NCI-H1092 (cell line): ENCODE measurements around the gene PCMTD2.

ENCODE experiments used
- DNase-seq: peaks from one replicate; lab custom pipeline; 2025; lab: John Stamatoyannopoulos, UW

Gene PCMTD2

DNA sequence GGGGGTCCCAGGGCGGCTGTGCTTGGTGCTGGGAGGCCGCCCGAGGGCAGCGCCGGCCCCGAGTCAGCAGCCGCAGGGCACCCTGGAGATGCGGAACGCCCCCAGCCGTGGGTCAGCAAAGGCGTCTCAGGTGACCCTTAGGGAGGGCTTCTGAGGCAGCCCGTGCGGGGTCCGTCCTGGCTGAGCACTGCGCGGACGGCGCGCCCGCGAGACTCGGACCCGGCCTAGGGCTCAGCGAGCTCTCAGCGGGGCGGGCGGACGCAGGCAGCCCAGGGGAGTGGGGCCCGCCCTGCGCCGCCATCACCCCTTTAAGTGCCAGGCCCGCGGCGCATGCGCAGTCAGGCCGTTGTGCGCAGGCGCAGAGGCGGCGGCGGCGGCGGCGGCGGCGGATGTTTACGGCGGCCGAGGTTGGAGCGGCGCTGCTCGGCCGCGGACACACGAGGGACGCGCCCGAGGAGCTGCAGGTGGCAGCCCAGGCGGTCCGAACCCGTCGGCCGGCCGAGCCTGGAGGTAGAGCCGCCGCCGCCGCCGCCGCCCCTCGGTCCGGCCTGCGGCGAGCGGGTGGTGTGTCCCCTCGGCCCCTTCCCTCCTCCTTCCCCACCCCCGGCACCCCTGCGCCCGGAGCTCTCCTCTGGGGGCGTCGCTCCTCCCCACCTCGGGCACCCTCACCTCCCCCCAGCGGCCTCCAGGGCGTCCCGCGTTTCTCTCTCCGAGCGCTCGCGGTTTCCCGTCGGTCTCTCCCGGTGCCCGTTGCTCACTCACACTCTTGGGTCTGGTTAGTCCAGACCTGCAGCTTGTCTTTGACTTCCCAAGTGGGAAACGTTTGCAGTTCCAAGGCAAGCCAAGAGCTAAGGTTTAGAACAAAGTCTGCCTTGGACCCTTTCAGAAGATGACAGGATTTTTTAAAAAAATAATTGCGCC, at the start of gene PCMTD2:
TSS of gene PCMTD2 (plus strand) at position 388 of the 921 bp plus-strand sequence. CDS start 4,218 bp downstream, outside the sequence.
- DNase-seq = peak; percentile 80

DNA sequence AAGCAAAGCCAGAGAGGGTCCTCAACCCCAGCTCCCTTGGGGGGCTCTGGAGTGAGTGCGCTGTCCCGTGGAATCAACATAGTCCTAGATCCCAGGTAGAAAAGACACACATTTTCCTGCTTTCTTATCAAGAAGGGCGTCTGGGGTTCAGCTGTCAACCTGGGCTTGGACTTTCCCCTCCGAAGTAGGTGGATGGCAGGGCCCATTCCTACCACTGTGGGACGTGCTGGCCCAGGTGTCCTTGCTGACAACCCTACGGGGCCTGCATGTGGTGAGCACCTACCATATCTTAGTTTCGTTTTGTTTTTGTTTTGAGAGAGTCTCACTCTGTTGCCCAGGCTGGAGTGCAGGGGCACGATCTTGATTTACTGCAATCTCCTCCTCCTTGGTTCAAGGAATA, 48.9 kb upstream of the PCMTD2 start:
- no peak for DNase-seq

DNA sequence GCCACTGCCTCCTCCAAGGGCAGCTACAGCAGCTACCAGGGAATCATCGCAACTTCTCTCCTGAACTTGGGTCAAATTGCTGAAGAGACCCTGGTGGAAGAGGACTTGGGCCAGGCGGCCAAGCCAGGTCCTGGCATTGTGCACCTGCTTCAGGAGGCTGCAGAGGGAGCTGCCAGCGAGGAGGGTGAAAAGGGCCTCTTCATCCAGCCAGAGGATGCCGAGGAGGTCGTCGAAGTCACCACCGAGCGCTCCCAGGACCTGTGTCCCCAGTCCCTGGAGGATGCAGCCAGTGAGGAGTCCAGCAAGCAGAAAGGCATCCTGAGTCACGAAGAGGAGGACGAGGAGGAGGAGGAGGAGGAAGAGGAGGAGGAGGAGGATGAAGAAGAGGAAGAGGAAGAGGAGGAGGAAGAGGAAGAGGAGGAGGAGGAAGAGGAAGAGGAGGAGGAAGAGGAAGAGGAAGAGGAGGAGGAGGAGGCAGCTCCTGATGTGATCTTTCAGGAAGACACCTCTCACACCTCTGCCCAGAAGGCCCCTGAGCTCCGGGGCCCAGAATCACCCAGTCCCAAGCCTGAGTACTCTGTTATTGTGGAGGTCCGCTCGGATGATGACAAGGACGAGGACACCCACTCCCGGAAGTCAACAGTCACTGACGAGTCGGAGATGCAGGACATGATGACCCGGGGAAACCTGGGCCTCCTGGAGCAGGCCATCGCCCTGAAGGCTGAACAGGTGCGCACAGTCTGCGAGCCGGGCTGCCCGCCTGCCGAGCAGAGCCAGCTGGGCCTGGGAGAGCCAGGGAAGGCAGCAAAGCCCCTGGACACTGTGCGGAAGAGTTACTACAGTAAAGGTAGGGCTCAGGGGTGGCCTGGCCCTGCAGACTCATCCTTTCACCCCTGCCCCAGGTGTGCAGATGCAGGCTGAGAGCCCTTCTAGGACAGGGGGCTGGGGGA, 47.6 kb upstream of the PCMTD2 start:
- DNase-seq = no peak

DNA sequence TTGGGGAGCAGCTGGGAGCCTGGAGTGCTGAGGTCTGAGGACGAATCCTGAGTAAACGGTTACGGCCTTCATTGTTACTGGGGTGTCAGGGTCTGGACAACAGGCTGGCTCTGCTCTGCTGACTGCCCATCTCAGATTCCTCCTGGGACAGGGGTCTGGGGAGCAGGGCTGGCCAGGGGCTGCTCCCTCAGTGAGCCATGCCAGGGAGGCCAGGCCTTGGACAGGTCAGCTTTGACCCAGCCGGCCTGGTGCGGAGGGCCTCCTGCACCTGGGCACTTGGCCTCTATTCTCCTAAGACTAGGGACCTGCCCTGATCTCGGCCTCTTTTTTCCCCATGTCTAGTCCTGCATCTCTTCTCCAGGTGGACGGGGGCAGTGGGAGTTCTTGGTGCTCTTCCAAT, 46.4 kb upstream of the PCMTD2 start:
- DNase-seq = no peak

DNA sequence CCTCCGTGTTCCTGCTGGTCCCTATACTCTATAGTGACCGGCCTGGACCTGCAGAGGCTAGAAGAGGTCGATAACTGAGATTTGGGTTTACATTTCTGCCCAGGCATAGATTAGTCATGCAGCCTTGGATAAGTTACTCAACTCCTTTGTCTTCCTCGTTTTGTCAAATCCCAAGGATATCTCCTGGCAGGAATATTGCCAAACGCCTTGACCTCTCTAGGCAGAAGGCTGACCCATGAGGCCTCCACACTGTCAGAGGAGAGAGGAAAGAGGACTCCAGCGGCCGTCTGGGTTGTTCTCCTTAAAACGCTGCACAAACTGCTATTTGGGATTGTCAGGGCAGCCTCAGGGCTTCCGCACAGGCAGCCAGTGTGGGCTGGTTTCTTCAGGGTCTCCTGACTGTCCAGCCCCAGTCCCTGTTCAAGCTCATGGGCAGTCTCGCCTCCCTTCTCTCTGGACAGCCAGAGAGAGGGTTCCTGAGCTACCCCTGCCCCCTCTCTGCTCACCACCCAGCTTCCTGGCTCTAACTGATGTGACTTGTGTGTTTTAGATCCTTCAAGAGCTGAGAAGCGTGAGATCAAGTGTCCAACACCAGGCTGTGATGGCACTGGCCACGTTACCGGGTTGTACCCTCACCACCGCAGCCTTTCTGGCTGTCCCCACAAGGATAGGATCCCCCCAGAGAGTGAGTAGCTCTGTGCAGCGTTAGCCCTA, 44.7 kb upstream of the PCMTD2 start:
- no peak for DNase-seq

DNA sequence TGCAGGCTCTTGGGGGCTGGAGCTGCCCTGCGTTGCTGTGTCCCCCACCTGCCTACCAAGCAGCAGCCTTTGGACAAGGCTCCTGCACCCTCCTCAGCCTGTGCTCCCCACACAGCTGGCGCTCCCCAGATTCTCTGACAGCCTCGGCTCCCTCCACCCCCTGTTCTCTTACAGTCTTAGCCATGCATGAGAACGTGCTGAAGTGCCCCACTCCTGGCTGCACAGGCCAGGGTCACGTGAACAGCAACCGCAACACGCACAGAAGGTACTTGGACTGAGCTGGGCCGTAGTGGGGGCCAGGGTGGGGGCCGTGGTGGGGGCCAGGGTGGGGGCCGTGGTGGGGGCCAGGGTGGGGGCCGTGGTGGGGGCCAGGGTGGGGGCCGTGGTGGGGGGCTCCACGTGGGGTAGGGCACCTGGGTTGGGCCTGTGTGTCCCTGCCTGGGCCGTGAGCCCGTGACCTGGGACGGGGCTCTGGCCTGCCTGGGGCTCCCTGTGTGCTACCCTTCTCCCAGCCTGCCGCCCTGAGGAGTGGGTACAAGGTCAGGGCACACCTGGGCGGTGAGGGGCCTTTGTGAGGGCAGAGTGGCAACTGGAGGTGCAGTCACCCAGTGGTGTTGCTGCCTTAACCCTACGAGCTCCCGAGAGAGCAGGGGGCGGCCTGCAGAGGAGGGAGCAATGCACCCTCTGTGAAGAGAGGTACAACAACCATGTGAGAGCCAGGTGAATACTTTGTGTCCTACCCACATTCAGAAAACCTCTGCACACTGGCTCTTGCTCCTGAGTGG, 43.5 kb upstream of the PCMTD2 start:
- no peak for DNase-seq

DNA sequence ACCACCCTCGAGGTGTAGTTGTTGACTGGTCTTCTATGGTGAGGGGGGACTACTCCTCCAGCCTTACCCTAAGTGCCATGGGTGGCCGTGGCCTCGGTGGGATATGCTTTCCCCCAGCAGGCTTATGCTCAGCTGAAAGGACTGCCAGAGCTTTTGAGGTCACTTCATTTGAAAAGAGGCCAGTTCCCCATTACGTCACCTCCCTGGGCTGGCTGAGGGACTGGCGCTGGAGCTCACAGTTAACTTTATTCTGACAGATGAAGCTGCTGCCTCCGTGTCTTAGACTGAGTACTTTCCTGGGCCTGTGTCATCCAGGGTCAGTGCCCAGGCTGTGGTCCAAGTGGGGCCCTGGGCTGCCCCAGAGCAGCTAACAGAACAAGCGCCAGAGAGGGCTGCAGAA, 42.8 kb upstream of the PCMTD2 start:
- no peak for DNase-seq

DNA sequence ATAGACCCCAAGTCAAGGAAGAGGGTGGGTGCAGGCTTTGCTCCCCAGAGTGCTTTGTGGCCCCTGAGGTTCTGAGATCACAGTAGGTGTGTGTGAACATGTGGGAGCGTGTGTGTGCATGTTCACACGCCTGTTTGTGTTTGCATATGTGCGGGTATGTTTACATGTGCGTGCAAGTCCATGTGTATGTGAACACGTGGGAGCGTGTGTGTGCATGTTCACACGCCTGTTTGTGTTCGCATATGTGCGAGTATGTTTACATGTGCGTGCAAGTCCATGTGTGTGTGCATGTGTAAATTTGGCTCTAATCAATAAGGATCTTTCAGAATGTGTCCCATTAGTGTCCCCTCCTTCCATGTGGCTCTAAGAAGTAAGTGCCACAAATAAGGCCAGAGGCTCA, 41.4 kb upstream of the PCMTD2 start:
- no peak for DNase-seq

DNA sequence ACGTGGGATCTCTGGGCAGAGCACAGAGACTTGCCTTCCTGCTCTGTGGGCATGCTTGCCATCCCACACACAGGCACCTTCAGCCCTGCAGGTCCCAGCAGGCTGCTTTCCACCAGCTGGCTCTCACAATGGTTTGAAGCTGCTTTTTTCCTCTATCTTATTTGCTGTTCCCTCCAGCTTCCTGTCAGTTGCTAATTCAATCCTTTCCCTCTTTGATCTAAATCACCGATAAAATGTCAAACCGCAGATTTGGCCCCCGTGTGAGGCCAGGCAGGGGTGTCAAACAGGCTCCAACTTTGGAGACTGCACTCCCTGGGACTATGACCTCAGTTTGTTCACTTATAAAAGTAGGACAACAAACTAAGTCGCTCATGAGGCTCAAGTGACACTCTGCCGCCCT, 40.6 kb upstream of the PCMTD2 start:
- DNase-seq = no peak

DNA sequence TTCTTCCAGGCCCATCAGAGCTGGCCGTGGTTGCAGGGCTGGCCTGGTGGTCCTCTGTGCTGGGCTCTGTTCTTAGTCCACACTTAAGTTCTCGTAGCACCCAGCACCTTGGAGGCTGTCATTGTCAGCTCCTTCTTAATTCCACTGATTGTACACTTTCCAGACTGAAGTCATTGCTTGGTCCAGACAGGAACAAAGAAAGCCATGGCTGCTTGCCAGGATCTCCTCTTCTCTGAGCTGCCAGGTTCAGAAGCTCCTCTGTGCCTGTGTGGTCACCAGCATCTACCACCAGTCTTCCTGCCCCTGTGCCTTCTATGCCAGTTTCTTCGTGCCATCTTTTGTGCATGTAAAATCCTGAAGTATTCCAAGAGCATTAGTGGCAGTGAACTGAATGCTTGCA, 39.5 kb upstream of the PCMTD2 start:
- DNase-seq = no peak

DNA sequence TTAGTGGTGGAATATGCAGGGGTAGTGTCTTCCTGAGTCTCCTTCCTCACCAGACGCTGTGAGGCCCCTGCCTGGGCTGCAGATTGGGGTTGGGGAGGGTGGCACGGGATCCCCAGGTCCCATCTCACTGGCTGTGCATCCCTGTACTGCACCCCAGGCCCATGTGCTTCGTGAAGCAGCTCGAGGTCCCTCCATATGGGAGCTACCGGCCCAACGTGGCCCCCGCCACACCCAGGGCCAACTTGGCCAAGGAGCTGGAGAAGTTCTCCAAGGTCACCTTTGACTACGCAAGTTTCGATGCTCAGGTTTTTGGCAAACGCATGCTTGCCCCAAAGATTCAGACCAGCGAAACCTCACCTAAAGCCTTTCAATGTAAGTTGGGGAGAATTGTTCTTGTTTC, 38.6 kb upstream of the PCMTD2 start:
- DNase-seq = no peak

DNA sequence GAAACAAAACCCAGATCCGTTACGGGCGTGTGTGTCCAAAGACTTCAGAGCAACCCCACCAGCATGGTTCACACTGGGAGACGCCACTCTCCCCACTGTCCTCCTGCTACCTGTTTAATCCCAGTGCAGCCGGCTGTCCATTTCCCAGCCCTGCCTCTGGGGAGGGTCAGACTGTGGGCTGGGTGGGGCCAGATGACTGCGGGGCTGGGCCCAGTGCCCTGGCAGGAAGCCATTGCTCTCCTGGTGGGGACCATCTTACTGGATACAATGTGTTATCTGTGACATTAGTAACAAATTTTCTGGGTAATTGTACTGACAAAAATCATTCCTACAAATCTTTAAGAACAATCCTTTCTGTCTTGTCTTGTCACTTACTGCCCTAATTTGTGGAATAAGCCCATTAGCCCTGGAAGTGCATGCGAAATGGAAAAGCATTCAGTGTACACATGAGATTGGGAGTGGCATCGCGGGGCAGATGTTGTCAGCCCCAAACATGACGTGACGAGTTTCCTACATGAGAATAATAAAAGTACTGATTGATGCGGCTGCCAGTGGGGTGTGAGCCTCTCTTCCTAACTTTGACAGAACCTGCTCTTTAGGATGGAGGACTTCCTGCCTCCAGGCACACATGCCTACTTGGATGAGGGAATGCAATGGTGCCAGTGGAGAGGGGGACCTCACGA, 37.9 kb upstream of the PCMTD2 start:
- no peak for DNase-seq

DNA sequence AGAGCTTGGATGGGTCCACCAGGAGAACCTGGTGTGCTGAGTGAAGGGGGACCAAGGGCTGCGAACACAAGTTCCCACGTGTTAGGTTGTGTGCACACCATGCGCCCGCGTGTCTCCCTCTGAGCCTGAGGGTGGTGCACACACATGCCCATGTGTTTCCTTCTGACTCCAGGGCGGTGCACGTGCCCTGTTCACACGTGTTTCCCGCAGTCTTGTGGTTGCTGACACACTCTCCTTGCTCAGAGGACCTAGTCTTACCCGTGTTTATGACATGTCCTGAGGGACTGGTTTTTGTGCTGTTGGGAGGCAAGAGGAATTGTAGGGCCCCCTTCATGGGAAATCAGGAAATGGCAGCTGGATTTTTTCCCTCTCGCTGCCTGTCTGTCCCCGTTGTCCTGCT, 36.3 kb upstream of the PCMTD2 start:
- DNase-seq = no peak

DNA sequence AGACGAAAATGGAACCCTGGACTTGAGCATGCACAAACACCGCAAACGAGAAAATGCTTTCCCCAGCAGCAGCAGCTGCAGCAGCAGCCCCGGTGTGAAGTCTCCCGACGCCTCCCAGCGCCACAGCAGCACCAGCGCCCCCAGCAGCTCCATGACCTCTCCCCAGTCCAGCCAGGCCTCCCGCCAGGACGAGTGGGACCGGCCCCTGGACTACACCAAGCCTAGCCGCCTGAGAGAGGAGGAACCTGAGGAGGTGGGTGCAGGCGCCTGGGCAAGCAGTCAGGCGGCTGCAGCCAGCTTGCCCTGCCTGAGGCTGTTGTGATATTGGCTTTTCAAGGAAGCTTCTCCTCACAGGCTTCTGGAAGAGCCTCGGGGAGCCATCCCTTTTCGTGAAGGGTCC, 35.8 kb upstream of the PCMTD2 start:
- DNase-seq = no peak

DNA sequence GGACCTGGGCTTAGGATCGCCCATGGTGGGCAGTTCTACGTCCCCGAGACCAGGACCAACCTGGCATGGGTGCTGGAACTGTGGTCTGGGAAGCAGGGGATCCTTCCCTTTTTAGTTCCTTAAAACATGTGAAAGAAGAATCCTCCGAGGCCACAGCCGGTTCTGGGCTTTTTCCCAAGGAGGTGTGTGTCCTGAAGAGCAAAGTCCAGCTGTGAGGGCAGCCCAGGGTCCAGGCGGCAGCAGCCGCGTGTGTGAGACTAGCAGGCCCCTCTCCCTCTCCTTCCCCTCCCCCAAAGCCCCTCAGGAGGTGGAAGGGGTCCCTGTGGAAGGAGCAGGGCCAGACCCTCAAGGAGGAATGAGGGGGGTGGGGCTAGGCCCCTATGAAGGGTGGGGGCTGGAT, 35.1 kb upstream of the PCMTD2 start:
- DNase-seq = no peak

DNA sequence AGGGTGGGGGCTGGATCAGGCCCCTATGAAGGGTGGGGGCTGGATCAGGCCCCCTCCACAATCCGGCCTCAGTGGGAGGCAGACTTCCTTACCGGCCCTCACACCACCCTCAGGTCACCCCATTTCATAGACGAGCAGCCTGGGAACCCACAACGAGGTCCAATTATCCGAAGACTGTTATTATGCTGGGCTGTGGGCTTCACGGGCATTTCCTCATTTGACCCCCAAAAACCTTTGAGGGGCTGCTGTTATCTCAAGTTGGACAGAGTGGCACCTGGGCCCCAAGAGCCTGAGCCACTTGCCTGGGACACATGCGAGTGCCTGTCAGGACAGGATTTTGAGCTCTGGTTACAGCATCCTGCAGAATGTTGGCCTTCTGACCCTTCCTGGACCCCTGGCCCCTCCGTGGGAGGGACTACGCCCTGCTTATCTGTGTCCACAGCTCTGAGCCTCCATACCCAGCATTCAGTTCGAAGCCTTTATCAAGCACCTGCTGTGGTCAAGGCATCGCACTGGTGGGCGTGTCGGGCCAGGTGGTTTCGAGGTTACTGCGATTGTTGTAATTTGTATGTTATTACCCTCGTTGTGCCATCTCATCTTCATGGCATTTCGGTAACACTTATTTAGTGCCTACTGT, 34.5 kb upstream of the PCMTD2 start:
- no peak for DNase-seq

DNA sequence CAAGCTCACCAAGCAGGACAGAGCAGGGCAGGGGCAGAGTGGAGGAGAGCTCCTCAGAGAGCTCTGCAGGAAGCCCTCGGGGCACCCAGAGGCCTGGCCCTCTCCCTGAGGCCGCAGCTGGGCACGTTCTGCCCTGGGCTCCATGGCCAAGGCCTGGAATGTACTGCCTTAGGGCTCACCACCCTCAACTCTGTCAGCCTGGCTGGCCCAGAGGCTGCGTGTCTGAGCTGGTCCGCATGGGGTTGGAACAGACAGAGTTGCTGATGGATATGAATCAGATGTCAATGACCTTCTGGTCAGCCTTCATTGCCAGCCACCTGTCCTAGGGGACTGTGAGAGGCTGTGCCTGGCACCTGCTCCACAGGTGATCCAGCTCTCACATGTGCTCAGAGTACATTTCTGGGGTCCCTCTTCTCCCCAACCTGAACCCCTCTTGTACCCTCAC, 33.2 kb upstream of the PCMTD2 start:
- DNase-seq = no peak

DNA sequence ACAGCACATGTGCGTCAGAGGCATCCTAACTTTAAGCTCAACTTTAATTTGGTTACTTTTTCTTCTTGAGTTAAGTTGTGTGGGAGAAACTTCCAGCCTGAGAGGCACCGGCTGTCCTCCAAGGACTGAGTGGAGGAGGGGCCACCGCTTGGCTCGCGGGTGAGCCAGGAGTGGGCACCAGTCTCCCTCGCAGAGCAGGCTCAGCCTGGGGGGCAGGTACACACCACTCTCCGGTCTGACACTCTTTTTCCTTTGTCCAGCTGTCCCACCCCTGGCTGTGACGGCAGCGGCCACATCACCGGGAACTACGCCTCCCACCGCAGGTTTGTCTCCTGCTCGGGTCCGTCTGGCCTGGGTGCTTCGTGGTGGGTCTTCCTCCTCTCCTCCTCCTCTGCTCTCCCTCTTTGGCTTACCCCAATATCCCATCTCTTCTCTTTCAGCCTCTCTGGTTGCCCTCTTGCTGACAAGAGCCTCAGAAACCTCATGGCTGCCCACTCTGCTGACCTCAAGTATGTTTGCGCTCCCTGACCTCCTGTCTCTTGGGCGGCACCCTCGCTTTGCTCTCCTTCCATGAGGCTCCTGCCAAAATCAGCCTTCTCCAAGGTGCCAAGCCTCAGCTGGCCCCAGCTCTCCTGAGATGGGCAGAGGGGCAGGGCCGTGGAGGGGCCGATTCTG, 32.6 kb upstream of the PCMTD2 start:
- DNase-seq = no peak

DNA sequence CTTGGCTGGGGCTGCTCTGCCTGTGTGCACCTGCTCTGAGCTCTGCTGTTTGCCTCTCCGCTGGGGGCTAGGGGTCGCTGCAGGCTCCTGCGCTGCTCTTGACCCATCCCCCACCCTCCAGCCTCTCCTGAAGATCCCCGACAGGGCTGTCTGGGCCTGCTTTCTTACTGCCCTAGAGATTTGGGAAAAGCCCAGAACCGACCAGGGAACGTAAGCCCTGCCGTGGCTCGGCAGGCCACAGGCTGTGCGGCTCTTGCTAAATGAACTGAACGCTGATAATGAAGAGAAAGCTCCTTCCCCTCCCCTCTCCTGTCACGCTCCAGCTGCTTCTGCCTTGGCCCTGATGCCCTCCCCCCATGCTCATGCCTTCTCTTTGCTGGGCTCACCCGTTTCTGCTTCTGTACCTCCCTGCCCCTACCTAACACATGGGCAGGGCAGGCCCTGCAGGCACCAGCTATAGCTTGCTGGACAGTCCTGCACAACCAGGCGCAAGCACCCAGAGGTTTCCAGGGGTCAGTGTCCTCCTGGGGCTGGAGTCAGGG, 32.0 kb upstream of the PCMTD2 start:
- DNase-seq = no peak
